ENCODE data around the gene TRIM34. TPM values are rescaled to one million over a fixed set of nuclear protein-coding genes. Genes with fewer than 3 reads are reported as not detected.

Gene TRIM34
- total and polyA plus RNA-seq, 2 of the 8 experiments (the other 6 are each of a cell fraction or from before 2014, with no cell fraction given) = 0.76 to 5.8 TPM

- Histone ChIP-seq H3K79me1 (ENCODE audit: low read depth, low read length) (peaks cover 2% of the 10 kb centered on the region; the same call in 1 of the 2 replicates), H2BK20ac (ENCODE audit: low read length) (no peak overlapping the region), H3K79me2 (ENCODE audit: control insufficient read depth in 1 of 2, insufficient read depth in 2 of 2, low read length in 2 of 2) (peaks cover 0 to 5% of the 10 kb centered on the region in 2 experiments; a peak in 3 of 4 replicates), H2BK12ac (ENCODE audit: low read depth, low read length) (peak overlapping the region; percentile 82), H2AK5ac (ENCODE audit: low read depth, low read length) (no peak overlapping the region), H3K27me3 (replicated peaks in 1 of 4; ENCODE audit: control insufficient read depth in 3 of 4, extremely low read depth in 1 of 4, insufficient read depth in 3 of 4, low read length in 3 of 4) (no peaks in the 10 kb centered on the region), H4K20me1 (replicated peaks in 1 of 2; ENCODE audit: control insufficient read depth in 1 of 2, insufficient read depth in 2 of 2, low read length in 2 of 2) (peaks cover 0 to 1% of the 10 kb centered on the region in 2 experiments), H3K4ac (replicated peaks; ENCODE audit: insufficient read length, low read depth, low read length) (peak overlapping the region; percentile 45), H4K91ac (replicated peaks; ENCODE audit: insufficient read length, low read length) (no peak overlapping the region), H3K9ac (replicated peaks in 1 of 4; ENCODE audit: extremely low read depth in 1 of 4, low read depth in 3 of 4, low read length in 3 of 4) (peak overlapping the region in 2 of 4 experiments; percentile 47 to 60; a peak in 6 of 7 replicates), H2AFZ (ENCODE audit: low read length) (no peak overlapping the region), H3K23ac (ENCODE audit: insufficient read length) (no peak overlapping the region), H2BK15ac (ENCODE audit: low read length) (no peak overlapping the region; the same call in 1 of the 2 replicates), H3K23me2 (ENCODE audit: low read depth, low read length) (peaks cover 2% of the 10 kb centered on the region), H4K5ac (ENCODE audit: insufficient read length, low read depth, low read length) (no peak overlapping the region), H3K4me2 (ENCODE audit: insufficient read depth in 1 of 2, low read depth in 2 of 2, low read length in 2 of 2) (peak overlapping the region; percentile 52 to 75), H3K4me1 (replicated peaks in 1 of 4; ENCODE audit: control insufficient read depth in 3 of 4, insufficient read depth in 4 of 4, low read length in 3 of 4) (peaks cover 0 to 4% (median 2%) of the 10 kb centered on the region in 4 experiments; a peak in 4 of 7 replicates), H3K4me3 (ENCODE audit: extremely low read depth in 1 of 4, insufficient read depth in 2 of 4, low read depth in 3 of 4, low read length in 4 of 4) (peak overlapping the region; percentile 26 to 62 (median 42); a peak in 6 of 8 replicates), H3K56ac (replicated peaks; ENCODE audit: insufficient read length, low read depth, low read length) (no peak overlapping the region), H3K18ac (ENCODE audit: extremely low read depth, low read length) (no peak overlapping the region; the same call in 1 of the 2 replicates), H4K8ac (ENCODE audit: extremely low read depth, insufficient read depth, low read length) (no peak overlapping the region), H3K36me3 (ENCODE audit: control insufficient read depth in 2 of 4, insufficient read depth in 4 of 4, low read length in 3 of 4) (peaks cover 4 to 14% (median 8%) of the 10 kb centered on the region in 4 experiments; a peak in 6 of 8 replicates), H3K9me3 (ENCODE audit: insufficient read depth in 2 of 2, low read depth in 1 of 2, low read length in 1 of 2) (peaks cover 0 to 12% of the 10 kb centered on the region in 2 experiments; a peak in 1 of 4 replicates), H2BK5ac (ENCODE audit: low read depth, low read length) (peak overlapping the region; percentile 85; the same call in 1 of the 2 replicates), H3K14ac (ENCODE audit: insufficient read length) (no peak overlapping the region), H3K27ac (ENCODE audit: low read depth, low read length) (peak overlapping the region; percentile 82), H2BK120ac (replicated peaks; ENCODE audit: low read depth, low read length) (no peak overlapping the region)
- no peak for DNase-seq (ENCODE audit: low read depth in 1 of 2, low spot score in 2 of 2)
- no peak for FAIRE-seq
- 89% methylated on average over 3 of the region's 8 CpGs; no CpG with 5 or more reads in 1 of the 2 experiments for WGBS, 2 experiments (ENCODE audit: extremely low coverage in 1 of 2, insufficient coverage in 1 of 2, insufficient read length in 1 of 2, insufficient replicate concordance in 2 of 2, low coverage in 1 of 2, low lambda C conversion rate in 2 of 2, missing lambda C conversion rate in 1 of 2)
- POLR2A ChIA-PET (ENCODE audit: partially characterized antibody) = interaction anchor here (1.2 to 1.6 kb wide), 4 partner anchors 17 to 127 kb away, joined by 3 to 5 read pairs (median 3); no protein-coding TSS in a partner anchor
- CTCF ChIA-PET (ENCODE audit: partially characterized antibody) = interaction anchor here (0.8 to 3.9 kb wide), 13 partner anchors 11 to 212 kb away, joined by 3 to 21 read pairs (median 4); no protein-coding TSS in a partner anchor
- no peak for TF ChIP-seq CREB1 (IDR thresholded peaks at IDR 0.05)
- no peak for TF ChIP-seq ASH2L (IDR thresholded peaks at IDR 0.05; ENCODE audit: low read length)
- no peak for TF ChIP-seq RAD21 (IDR thresholded peaks at IDR 0.05 in 1 of 2, conservative IDR thresholded peaks at IDR 0.05 in 1 of 2; ENCODE audit: low read depth in 2 of 2, low read length in 2 of 2)
- no peak for TF ChIP-seq EGR1 (IDR thresholded peaks at IDR 0.05; ENCODE audit: borderline replicate concordance, low read depth, low read length)
- TF ChIP-seq MAFK (IDR thresholded peaks at IDR 0.05; ENCODE audit: low read depth, low read length) = no peak
- TF ChIP-seq GTF2F1 (IDR thresholded peaks at IDR 0.05; ENCODE audit: borderline replicate concordance, low read depth, low read length) = no peak
- TF ChIP-seq POU5F1 (IDR thresholded peaks at IDR 0.05; ENCODE audit: low read depth, low read length) = no peak
- TF ChIP-seq CBX8 (IDR thresholded peaks at IDR 0.05; ENCODE audit: borderline replicate concordance, low read depth, low read length) = no peak
Measured at GRCh38 chr11:5684036-5684645, 59.3 kb downstream of the TRIM34 start.
